D721Med (cell line): ENCODE results near the gene ADSS1.

ENCODE experiments used
- DNase-seq: peaks from one replicate; pipeline ENCODE4 v3.0.0; 2011; ENCODE audit warnings: low spot score; ENCODE audit not compliant: insufficient read length
- FAIRE-seq: peaks from 2 replicates; lab custom pipeline; 2011; peaks lifted over from hg19 to GRCh38; lab: Jason Lieb, UNC
- TF ChIP-seq, protein P1 (sequence below): IDR thresholded peaks from 2 replicates; pipeline ENCODE4 v1.5.1; 2012; ENCODE audit warnings: mild to moderate bottlenecking, control low read depth; ENCODE audit not compliant: insufficient read depth; ENCODE audit errors: missing control alignments

ADSS1 gene

DNA sequence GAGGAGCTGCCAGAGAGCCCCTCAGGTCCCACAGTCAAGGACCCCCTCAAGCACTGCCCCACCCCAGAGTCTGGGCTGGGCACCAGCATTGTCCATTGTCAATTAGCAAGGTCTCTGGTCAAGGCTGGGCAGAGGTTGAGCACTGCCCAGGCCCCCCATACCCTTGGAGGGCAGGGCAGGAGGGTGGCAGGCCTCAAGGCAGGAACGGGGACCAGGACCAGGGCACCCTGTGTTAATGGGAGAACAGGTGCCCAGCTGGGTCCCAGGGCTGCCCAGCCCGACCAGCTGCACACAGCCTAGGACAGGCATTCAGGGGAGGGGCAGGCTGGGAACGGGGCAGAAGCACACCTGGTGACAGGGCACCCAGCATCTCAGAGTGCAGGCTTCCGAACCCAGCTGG lies 47.3 kb downstream of the ADSS1 start:
- TF ChIP-seq, protein P1, sequence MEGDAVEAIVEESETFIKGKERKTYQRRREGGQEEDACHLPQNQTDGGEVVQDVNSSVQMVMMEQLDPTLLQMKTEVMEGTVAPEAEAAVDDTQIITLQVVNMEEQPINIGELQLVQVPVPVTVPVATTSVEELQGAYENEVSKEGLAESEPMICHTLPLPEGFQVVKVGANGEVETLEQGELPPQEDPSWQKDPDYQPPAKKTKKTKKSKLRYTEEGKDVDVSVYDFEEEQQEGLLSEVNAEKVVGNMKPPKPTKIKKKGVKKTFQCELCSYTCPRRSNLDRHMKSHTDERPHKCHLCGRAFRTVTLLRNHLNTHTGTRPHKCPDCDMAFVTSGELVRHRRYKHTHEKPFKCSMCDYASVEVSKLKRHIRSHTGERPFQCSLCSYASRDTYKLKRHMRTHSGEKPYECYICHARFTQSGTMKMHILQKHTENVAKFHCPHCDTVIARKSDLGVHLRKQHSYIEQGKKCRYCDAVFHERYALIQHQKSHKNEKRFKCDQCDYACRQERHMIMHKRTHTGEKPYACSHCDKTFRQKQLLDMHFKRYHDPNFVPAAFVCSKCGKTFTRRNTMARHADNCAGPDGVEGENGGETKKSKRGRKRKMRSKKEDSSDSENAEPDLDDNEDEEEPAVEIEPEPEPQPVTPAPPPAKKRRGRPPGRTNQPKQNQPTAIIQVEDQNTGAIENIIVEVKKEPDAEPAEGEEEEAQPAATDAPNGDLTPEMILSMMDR: no peak
- FAIRE-seq (no peak), DNase-seq (no peak)

DNA sequence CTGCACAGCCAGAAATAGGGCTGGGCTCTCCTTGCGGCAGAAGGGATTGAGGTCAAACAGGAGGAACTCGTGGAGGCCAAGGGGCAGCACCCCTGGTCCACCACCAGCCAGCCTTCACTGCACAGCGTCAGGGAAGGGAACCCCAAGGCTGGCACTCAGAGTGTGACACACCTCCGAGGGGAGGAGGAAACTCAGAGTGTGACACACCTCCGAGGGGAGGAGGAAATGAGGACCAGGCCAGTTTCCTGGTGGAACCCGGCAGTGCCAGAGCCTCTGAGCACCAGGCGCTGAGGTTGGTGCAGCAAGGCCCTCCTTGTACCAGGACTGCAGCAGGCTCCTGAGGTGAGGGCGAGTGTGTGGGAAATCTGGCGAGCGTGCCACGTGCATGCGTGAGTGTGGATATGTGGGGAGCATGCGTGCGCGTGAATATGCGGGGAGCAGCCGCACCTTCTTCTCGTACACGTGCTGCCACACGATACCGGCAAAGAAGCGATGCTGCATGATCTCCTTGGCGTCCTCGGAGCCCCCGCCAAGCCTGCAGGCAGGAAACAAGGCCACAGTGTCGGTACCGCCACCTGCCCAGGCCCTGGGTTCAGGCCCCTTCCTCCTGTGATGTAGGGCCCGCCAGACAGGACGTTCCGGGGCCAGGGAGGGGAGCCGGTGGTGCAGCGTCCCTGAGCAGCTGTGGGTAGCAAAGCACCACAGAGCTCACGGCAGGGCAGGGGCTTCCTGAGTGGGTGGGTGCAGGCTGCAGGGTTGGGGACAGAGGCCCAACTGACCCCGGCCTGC lies 48.1 kb downstream of the ADSS1 start:
- no peak for DNase-seq
- no peak for FAIRE-seq
- TF ChIP-seq, protein P1: no peak

DNA sequence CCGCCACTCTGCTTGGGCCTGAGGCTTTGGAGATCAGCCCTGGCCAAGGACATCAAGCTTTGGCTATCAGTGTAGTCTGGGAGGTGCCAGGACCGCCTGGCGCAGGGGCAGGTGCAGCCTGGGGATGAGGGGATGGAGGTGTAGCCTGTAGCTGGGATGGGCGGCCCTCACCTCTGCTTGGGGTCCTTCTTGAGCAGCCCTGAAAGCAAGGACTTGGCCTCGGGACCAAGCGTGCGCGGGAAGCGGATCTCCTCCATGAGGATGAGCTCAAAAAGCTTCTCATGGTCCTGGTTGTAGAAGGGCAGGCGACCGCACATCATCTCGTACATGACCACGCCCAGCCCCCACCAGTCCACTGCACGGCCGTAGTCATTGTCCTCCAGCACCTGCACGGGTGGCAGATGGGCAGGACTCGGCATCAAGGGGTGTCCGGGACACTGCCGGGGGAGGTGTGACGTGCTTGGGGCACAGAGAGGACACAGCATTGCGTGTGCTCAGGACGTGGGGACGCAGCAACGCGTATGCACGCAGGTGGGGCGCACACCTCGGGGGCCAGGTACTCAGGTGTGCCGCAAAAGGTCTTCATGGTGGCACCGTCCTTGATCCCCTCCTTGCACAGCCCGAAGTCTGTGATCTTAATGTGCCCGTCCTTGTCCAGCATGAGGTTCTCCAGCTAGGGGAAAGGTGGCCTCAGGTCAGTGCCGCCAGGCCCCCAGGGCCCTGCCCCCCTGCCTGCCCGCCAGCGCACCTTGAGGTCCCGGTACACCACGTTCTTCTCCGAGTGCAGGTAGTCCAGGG lies 48.9 kb downstream of the ADSS1 start:
- TF ChIP-seq, protein P1: no peak
- FAIRE-seq (no peak), DNase-seq (no peak)

DNA sequence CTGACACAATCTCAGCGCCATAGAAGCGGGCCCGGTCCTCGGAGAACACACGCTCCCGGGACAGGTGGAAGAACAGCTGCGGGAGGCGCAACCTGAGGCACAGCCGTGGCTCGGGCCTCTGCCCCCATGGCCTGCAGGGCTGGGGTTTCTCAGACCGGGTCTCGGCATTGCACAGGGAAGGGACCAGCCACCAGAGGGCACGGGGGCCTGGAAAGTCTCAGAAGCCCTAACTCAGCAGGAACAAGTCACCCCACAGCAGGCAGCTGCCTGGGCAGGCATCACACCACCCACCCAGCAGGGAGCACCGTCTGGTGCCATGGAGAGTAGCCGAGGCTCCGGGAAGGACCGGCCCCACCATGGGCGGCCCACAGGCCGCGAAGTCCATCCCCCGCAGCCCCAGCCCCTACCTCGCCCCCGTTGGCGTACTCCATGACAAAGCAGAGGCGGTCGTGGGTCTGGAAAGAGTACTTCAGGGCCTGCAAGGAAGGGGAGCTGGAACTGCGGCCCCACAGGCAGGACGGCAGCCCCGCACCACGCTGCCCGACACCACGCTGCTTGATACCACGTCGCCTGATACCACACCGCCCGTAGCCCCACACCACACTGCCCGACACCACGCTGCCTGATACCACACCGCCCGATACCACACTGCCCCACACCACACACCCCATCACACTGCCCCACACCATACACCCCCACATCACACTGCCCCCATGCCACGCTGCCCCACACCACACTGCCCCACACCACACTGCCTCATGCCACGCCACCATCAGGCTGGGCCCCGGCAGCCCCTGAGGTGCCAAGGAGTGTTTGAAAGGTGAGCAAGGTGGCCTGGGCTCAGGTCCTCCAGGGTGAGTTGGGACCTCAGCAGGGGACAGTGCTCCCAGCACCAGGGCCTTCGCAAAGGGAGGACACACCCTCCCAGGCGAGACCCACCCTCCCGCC lies 49.8 kb downstream of the ADSS1 start:
- FAIRE-seq: no peak
- no peak for DNase-seq
- TF ChIP-seq, protein P1: no peak

- FAIRE-seq (no peak), DNase-seq (no peak)
- TF ChIP-seq, protein P1: no peak
Observed at GRCh38 chr14:104774453-104775072, 50.5 kb downstream of the ADSS1 start.

- TF ChIP-seq, protein P1: no peak
Observed at GRCh38 chr14:104775073-104775489, 51.1 kb downstream of the ADSS1 start.

More at GRCh38 chr14:104775073-104775489, 51.1 kb downstream of the ADSS1 start:
- no peak for DNase-seq
- FAIRE-seq: no peak
